ENCODE results near the gene ALKAL2.

ALKAL2 gene

GRCh38 chr2:238869-239268, 49.0 kb downstream of the ALKAL2 start:
- no peak for DNase-seq

- no peak for DNase-seq
Measured at GRCh38 chr2:238431-238830, 49.5 kb downstream of the ALKAL2 start.

- DNase-seq: no peak
Measured at GRCh38 chr2:237878-238277, 50.0 kb downstream of the ALKAL2 start.

- DNase-seq: no peak
Measured at GRCh38 chr2:236993-237539, 50.8 kb downstream of the ALKAL2 start.

GRCh38 chr2:234421-234820, 53.5 kb downstream of the ALKAL2 start:
- no peak for DNase-seq

GRCh38 chr2:233030-233429, 54.9 kb downstream of the ALKAL2 start:
- DNase-seq: no peak

- no peak for DNase-seq
Measured at GRCh38 chr2:231521-232185, 56.2 kb downstream of the ALKAL2 start.
